ENCODE measurements around the gene NDNF. TPM values are rescaled to one million over a fixed set of nuclear protein-coding genes. Genes with fewer than 3 reads are reported as not detected.

NDNF gene
- total RNA-seq, 1 experiment from 2014 or later = 0.22 TPM

DNA sequence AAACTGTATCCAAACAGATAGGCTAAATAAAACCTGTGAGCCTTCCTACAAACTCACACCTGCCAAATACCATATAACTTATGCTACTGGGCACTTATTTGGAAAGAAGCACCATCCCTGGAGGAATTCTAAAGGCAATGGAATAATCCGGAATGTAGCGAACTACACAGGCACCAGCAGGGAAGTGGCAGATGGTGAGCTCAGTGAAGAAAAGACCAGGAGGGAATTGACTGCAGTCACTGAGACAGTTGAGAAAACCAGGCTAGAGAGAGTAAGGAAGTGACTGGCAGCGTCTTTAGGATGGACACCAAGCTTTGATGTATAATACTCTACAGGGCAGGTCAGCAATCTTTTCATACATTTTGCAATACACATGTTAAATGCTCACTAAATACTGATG lies 16.3 kb downstream of the NDNF start:
- no peak for ATAC-seq
- intact Hi-C loops (cut with micrococcal nuclease) = no loop called here
- BruUV-seq (replicated peaks) = no TSS peak
- no peaks in the 10 kb centered on the region for H3K36me3 ChIP-seq (ENCODE audit: control insufficient read depth in 1 of 2, insufficient read depth in 2 of 2, low read length in 2 of 2)
- H2AFZ ChIP-seq (ENCODE audit: low read depth, low read length, poor library complexity, severe bottlenecking) = no peak overlapping the region
- no peaks in the 10 kb centered on the region for H3K79me2 ChIP-seq (ENCODE audit: insufficient read depth, low read length)
- POLR2A ChIA-PET = no interaction called here
- H4K20me1 ChIP-seq (ENCODE audit: insufficient read depth) = no peaks in the 10 kb centered on the region
- no peak overlapping the region for H3K4me2 ChIP-seq (ENCODE audit: low read length)
- H3K9me3 ChIP-seq (ENCODE audit: control insufficient read depth in 1 of 2, insufficient read depth in 1 of 2, low read depth in 1 of 2, low read length in 2 of 2) = no peaks in the 10 kb centered on the region
- no peak overlapping the region for H3K27ac ChIP-seq (ENCODE audit: low read depth, low read length)
- H3K4me3 ChIP-seq (replicated peaks in 1 of 2; ENCODE audit: low read depth in 1 of 2, low read length in 2 of 2) = no peak overlapping the region
- H3K4me1 ChIP-seq (ENCODE audit: control insufficient read depth in 1 of 2, insufficient read depth in 2 of 2, low read length in 2 of 2) = peaks cover 0 to 5% of the 10 kb centered on the region in 2 experiments; a peak in 1 of 4 replicates
- CTCF ChIA-PET = no interaction called here
- TF ChIP-seq SIN3A (IDR thresholded peaks at IDR 0.05; ENCODE audit: low read depth) = no peak
- TF ChIP-seq, protein P1, sequence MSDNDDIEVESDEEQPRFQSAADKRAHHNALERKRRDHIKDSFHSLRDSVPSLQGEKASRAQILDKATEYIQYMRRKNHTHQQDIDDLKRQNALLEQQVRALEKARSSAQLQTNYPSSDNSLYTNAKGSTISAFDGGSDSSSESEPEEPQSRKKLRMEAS (IDR thresholded peaks at IDR 0.05) = no peak
- TF ChIP-seq TCF7L2 (IDR thresholded peaks at IDR 0.05; ENCODE audit: borderline replicate concordance, extremely low read depth, insufficient read depth, insufficient read length) = no peak
- TF ChIP-seq CBX3 (IDR thresholded peaks at IDR 0.05; ENCODE audit: low read depth) = no peak
- no peak for TF ChIP-seq EZH2phosphoT487 (IDR thresholded peaks at IDR 0.05; ENCODE audit: borderline replicate concordance)
- no peak for TF ChIP-seq JUND (IDR thresholded peaks at IDR 0.05)
- TF ChIP-seq SRF (IDR thresholded peaks at IDR 0.05; ENCODE audit: low read depth) = no peak
- TF ChIP-seq ZNF274 (IDR thresholded peaks at IDR 0.05; ENCODE audit: low read depth, low read length) = no peak
- no peak for TF ChIP-seq POLR2AphosphoS5 (IDR thresholded peaks at IDR 0.05; ENCODE audit: low read depth, low read length)
- TF ChIP-seq ELF1 (IDR thresholded peaks at IDR 0.05; ENCODE audit: borderline replicate concordance, low read depth) = no peak
- no peak for TF ChIP-seq EZH2 (IDR thresholded peaks at IDR 0.05)
- no peaks in the 10 kb centered on the region for H3K27me3 ChIP-seq (ENCODE audit: insufficient read depth, low read length)
- no peak overlapping the region for H3K9ac ChIP-seq (ENCODE audit: low read length)
- no peak for DNase-seq (ENCODE audit: low read depth, low spot score)
- H3K9me2 ChIP-seq (ENCODE audit: insufficient read depth) = no peaks in the 10 kb centered on the region
- RAD21 ChIA-PET (ENCODE audit: low non-redundant PET in 1 of 2, low total read pairs in 2 of 2, uncharacterized antibody in 2 of 2, unreplicated experiment in 2 of 2) = no interaction called here

GRCh38 chr4:121054373-121054772 lies 18.0 kb downstream of the NDNF start:
- DNase-seq (ENCODE audit: low read depth, low spot score) = no peak
- H4K20me1 ChIP-seq (ENCODE audit: insufficient read depth) = no peaks in the 10 kb centered on the region
- TF ChIP-seq ZNF274 (IDR thresholded peaks at IDR 0.05; ENCODE audit: low read depth, low read length) = no peak
- TF ChIP-seq EZH2 (IDR thresholded peaks at IDR 0.05) = no peak
- TF ChIP-seq SIN3A (IDR thresholded peaks at IDR 0.05; ENCODE audit: low read depth) = no peak
- TF ChIP-seq FOSL1 (IDR thresholded peaks at IDR 0.05; ENCODE audit: low read depth) = no peak
- no TSS peak for BruUV-seq (replicated peaks)
- no peak overlapping the region for H3K9ac ChIP-seq (ENCODE audit: low read length)
- H3K79me2 ChIP-seq (ENCODE audit: insufficient read depth, low read length) = no peaks in the 10 kb centered on the region
- no peak overlapping the region for H2AFZ ChIP-seq (ENCODE audit: low read depth, low read length, poor library complexity, severe bottlenecking)
- no peaks in the 10 kb centered on the region for H3K36me3 ChIP-seq (ENCODE audit: control insufficient read depth in 1 of 2, insufficient read depth in 2 of 2, low read length in 2 of 2)
- H3K4me1 ChIP-seq (ENCODE audit: control insufficient read depth in 1 of 2, insufficient read depth in 2 of 2, low read length in 2 of 2) = peaks cover 0 to 5% of the 10 kb centered on the region in 2 experiments; a peak in 1 of 4 replicates
- ATAC-seq = no peak
- no peak overlapping the region for H3K4me2 ChIP-seq (ENCODE audit: low read length)
- no peaks in the 10 kb centered on the region for H3K9me2 ChIP-seq (ENCODE audit: insufficient read depth)
- H3K4me3 ChIP-seq (replicated peaks in 1 of 2; ENCODE audit: low read depth in 1 of 2, low read length in 2 of 2) = no peak overlapping the region
- no peaks in the 10 kb centered on the region for H3K27me3 ChIP-seq (ENCODE audit: insufficient read depth, low read length)
- no peaks in the 10 kb centered on the region for H3K9me3 ChIP-seq (ENCODE audit: control insufficient read depth in 1 of 2, insufficient read depth in 1 of 2, low read depth in 1 of 2, low read length in 2 of 2)
- ChIA-PET POLR2A (no interaction called here), RAD21 (ENCODE audit: low non-redundant PET in 1 of 2, low total read pairs in 2 of 2, uncharacterized antibody in 2 of 2, unreplicated experiment in 2 of 2) (no interaction called here), CTCF (no interaction called here)
- intact Hi-C loops (cut with micrococcal nuclease) = no loop called here
- H3K27ac ChIP-seq (ENCODE audit: low read depth, low read length) = no peak overlapping the region

Measured in HCT116 (cell line).